VCaP (cell line): ENCODE measurements around the gene SIRPA.

Experiments
- H3K27ac ChIP-seq: fragments of 450-650 bp; 2 replicates; pipeline ENCODE4 v1.5.1; 2017
- TF ChIP-seq, protein P1 (sequence below): fragments of 450-650 bp; conservative IDR thresholded peaks from 2 replicates; pipeline ENCODE4 v1.5.1; 2017; ENCODE audit warnings: mild to moderate bottlenecking, moderate library complexity

The SIRPA gene

GRCh38 chr20:1890469-1891262 lies 4.5 kb upstream of the SIRPA start:
- TF ChIP-seq, protein P1, sequence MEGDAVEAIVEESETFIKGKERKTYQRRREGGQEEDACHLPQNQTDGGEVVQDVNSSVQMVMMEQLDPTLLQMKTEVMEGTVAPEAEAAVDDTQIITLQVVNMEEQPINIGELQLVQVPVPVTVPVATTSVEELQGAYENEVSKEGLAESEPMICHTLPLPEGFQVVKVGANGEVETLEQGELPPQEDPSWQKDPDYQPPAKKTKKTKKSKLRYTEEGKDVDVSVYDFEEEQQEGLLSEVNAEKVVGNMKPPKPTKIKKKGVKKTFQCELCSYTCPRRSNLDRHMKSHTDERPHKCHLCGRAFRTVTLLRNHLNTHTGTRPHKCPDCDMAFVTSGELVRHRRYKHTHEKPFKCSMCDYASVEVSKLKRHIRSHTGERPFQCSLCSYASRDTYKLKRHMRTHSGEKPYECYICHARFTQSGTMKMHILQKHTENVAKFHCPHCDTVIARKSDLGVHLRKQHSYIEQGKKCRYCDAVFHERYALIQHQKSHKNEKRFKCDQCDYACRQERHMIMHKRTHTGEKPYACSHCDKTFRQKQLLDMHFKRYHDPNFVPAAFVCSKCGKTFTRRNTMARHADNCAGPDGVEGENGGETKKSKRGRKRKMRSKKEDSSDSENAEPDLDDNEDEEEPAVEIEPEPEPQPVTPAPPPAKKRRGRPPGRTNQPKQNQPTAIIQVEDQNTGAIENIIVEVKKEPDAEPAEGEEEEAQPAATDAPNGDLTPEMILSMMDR = no peak
- no peak overlapping the region for H3K27ac ChIP-seq

DNA sequence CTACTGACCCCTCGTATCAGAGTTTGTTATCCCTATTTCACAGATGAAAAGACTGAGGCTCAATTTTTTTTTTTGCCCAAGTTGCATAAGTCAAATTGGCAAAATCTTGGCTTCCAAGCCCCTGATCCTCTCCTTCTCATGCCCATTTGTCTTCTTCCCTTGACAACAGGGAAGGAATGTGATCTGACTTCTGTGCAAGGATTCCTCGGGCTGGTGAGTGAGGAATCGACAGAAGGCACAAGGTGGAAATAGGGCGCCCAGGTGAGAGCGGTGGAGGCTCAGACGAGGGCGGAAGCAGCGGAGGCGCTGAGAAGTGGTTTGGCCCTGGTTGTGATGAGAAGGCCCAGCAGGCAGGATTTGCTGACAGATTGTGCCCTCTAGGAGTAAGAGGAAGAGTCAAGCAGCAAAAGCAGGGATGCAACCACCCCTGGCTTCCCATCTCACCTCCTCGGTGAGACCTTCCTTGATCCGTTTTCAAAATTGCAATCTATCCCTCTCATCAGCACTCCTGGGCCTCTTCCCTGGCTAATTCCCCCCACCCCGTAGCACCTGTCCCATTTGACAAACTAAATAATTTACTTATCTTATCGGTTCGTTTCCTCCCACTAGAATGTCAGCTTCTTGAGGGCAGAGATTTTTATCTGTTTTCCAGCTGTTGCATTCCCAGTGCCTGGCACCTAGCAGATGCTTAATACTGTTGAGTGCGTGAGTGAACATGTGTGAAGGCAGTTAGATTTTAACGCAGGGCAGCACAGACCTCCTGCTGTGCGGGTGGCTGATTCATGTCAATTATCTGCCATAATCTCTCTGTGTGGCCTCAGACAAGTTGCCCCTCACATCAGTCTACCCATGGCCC lies 3.7 kb upstream of the SIRPA start:
- no peak overlapping the region for H3K27ac ChIP-seq

GRCh38 chr20:1892119-1892385 lies 3.2 kb upstream of the SIRPA start:
- no peak overlapping the region for H3K27ac ChIP-seq
- TF ChIP-seq, protein P1 = no peak

More for the DNA sequence above, 3.7 kb upstream of the SIRPA start:
- TF ChIP-seq, protein P1 = no peak

- TF ChIP-seq, protein P1 = peak; percentile 23; the same call in 1 of the 2 replicates
- peak overlapping the region; percentile 86 for H3K27ac ChIP-seq
Measured at GRCh38 chr20:1893721-1894470, 1.3 kb upstream of the SIRPA start.

- TF ChIP-seq, protein P1 = no peak; the same call in 1 of the 2 replicates
- H3K27ac ChIP-seq = peak overlapping the region; percentile 86
Measured at GRCh38 chr20:1894471-1894950, 696 bp upstream of the SIRPA start.

GRCh38 chr20:1895674-1896483 lies 672 bp downstream of the SIRPA start:
- H3K27ac ChIP-seq = peak overlapping the region; percentile 86
- TF ChIP-seq, protein P1 = no peak
